ENCODE results near the gene RNASEL.

Gene RNASEL

GRCh38 chr1:182600036-182600713 lies 11.1 kb upstream of the RNASEL start:
- DNase-seq, result no peak

DNA sequence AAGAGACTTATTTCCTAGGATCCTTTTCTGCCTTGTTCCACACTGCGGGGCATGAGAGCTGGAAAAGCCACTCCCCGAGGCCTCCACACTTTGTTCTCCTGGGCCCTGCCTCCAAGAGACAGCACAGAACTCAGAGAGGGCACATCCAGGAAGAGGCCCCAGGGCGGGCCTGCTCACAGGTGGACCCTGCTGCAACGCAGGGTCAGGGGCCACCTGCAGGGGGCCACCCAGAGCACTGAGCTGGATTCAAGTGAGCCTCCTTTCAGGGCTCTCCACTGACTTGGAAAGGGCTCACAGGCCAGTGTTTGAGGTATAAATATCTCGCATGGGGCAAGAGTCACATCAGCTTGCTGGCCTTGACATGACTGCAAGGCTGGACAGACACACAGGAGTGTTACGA lies 10.3 kb upstream of the RNASEL start:
- DNase-seq, result no peak

DNA sequence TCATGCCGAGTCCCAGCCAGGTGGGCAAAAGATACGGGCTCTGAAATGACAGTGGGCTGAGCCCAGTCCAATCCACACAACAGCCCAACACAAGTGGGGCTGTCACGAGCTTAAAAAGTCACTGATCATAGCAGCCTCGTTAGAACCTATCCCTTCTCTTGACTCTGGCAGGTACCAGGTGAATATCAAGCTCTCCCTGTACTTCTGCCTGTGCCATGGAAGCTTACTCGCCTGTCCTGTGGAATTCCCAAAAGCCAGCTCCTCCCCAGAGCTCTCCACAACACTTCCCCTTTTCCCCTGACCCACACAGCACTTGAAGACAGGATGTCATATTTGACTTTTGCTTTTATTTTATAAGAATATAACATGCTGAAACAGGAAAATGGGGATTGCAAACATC lies 9.2 kb upstream of the RNASEL start:
- DNase-seq, result no peak

GRCh38 chr1:182596934-182597333 lies 7.9 kb upstream of the RNASEL start:
- no peak for DNase-seq

- peak; percentile 62 for DNase-seq
Observed at GRCh38 chr1:182595641-182596240, 6.7 kb upstream of the RNASEL start.

DNA sequence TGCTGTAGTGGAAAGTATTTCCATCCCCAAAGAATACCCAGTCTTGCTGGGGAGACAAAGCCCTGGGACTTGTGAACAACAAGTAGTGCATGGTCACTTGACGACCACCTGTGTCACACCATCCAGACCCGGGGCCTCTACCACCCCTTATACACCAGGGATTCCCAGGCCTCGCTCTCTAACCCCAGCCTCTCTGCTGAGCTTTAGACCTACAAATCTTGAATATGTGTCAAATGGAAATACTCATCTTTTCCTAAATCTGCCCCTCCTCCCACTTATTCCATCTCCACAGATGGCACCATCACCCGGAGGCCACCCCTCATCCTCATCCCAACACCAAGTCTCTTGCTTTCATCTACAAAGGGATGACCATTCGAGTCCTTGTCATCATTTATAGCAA lies 875 bp upstream of the RNASEL start:
- no peak for DNase-seq

DNA sequence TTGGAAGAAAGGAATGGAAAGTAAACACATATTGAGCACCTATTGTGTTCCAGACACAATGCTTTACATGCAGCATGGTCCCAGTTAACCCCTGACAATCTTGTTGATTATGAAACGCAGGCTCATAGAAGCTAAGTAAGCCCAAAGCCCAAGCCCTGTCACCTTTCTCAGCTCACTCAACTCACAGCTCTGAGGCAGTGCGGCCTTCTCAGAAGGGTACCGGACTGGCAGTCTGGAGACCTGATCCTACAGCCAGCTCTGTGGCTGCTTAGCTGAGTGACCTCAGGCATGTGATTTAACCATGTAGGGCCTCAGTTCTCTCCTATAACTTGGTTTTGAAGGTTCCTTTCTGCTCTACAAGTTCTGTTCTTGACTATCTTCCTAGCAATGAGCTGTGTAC lies 464 bp upstream of the RNASEL start:
- DNase-seq, result no peak

DNA sequence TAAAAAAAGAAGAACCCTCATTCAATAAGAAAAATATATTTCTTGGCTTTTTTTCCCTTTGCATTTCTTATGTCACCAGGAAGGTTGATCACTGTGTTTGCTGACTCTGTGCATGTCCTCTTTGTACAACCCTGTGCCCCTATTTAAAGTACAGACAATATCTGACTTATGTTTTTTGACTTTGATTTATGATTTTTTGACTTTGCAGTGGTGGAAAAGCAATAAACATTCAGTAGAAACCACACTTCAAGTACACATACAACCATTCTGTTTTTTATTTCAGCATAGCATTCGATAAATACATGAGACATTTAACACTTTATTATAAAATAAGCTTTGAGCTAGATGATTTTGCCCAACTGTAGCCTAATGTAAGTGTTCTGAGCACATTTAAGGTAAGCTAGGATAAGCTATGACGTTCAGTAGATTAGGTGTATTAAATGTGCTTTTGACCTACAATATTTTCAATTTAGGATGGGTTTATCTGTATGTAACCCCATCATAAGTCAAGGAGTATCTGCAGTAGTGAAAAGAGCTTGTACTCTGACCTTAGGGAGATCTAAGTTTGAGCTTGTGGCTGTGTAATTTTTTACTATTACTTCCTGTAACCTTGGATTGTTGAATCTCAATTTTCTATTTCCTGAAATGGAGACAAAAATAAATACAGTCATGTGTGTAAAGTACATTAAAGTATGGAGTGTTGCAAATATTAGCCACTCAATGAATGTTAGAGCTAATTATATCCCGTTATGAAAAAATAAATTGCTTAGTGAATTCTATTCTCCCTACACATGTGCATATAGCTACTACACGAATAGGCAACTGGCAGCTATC lies 1.2 kb downstream of the RNASEL start:
- no peak for DNase-seq

GRCh38 chr1:182587093-182587492 lies 2.0 kb downstream of the RNASEL start:
- no peak for DNase-seq

- DNase-seq, result no peak
Observed at GRCh38 chr1:182586380-182586779, 2.7 kb downstream of the RNASEL start.

DNA sequence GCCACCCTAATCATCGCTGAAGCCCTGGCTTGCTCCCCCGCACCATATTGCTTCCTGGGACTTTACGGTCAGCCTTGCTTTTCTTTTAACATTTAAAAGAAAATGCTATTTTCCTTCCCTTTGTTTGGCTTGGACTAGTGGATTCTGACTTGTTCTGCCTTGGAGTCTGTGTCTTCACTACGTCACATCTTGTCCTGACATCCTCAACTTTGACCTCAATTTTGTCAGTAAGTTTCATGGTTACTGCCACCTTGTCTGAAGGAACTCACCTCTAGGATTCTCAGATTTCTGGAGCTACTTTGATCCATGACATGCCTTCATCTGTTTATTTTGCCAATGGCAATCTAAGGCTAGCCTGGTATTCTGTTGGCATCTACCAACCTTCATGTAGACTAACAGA lies 4.3 kb downstream of the RNASEL start:
- no peak for DNase-seq

DNA sequence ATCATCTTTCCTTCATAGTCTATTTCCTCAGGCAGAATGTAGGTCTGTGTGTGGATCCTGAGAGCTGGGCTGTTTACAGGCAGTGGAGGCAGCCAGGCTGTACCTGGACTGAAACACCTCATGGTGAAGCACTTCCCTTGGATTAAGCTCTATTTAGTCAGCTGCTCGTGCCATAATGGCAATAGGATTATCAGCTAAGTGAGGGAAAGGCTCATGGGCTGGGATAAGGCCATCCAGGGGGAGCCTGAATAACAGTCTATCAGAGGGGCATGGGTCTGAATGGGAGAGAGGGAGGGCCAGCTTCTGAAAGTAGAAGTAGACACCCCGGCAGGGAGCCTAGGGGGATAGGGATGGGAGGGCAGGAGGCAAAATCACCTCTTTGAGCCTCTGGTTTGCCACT lies 8.3 kb downstream of the RNASEL start:
- no peak for DNase-seq

GRCh38 chr1:182575540-182576149 lies 13.4 kb downstream of the RNASEL start:
- DNase-seq, result no peak

DNA sequence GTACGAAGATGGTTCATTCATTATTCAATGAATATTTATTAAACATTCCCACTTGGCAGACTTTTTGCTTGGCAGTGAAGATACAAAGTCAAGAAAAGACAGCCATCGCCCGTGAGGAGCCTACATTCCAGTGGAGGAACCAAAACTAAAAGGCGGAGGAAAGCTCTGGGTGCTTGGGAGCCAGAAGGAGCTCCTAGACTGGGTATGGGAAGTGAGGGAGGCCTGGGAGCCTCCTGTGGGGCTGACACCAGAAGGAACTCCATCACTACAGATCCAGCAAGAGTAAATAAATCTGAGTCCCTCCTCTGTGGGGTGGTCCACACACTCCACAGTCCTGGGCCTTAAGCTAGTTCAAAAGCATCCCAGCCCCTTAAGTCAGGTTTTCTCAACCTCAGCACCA lies 14.9 kb downstream of the RNASEL start:
- no peak for DNase-seq

DNA sequence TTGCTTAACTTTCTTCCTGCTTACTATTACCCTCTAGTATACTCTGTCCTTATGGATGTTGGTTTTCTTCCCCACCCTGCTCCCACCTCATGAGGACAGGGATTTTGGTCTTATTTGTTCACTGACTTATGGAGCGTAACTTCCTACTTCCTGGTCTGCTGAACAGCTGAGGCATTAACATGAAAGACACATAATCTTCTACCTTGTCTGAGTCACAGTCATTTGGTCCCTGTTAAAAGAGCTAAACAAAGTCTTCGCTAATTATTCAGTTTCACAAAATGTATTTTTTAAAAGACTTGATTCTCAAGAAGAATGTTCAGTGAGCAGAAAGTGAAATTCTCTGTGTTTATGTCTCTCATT lies 18.5 kb downstream of the RNASEL start:
- no peak for DNase-seq

DNA sequence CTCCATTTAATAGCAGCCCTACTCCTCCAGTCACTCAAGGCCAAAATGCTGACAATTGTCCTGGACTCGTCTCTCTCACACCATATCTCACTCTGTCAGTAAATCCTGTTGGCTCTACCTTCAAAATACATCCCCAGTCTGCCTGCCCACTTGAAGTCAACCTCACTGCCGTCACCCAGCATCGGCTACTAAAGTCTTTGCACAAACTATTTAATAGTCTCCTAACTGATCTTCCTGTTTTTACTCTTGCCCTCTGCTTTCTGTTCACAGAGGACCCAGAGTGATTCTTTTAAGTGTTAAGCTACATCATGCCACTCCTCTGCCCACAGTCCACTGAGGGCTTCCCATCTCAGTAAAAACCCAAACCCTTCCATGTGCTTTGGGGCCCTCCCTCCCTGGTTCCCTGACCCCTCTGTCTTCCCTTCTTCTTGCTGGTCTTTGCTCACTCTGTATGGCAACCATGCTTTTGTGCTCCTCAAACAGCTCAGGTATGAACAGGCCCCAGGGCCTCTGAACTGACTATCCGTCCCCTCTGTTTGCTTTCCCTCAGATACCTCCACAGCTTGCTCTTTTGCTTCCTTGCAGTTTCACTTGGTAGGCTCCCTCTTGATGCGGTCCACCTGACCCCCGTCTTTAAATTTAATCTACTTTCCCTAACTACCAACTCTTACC lies 19.0 kb downstream of the RNASEL start:
- DNase-seq, result no peak

DNA sequence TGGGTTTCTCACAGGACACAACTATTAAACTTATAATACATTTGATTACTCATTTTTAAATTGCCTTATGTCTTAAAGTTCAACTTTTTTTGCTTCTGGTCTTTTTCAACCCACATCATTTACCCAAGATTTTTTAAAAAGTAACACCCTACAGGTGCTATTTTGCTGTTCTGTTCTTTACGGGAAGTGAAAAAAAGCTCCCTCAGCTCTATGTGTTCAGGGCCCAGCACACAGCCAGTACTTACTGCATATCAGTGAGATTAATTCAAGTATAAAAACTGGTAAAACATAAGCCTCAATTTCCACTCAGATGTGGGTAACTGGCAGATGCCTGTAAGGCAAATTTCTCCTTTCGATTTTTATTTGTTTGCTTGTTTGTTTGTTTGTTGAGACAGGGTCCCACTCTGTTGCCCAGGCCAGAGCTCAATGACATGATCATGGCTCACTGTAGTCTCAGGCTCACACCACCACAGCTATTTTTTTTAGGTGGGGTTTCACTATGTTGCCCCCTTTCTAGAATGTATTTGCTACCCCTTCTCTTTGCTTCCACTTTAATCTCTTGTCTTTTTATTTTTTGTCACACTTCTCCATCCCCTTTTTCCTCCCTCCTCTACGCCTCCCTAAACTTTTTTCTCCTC lies 20.3 kb downstream of the RNASEL start:
- DNase-seq, result no peak

- no peak for DNase-seq
Observed at GRCh38 chr1:182567629-182568028, 21.4 kb downstream of the RNASEL start.

DNA sequence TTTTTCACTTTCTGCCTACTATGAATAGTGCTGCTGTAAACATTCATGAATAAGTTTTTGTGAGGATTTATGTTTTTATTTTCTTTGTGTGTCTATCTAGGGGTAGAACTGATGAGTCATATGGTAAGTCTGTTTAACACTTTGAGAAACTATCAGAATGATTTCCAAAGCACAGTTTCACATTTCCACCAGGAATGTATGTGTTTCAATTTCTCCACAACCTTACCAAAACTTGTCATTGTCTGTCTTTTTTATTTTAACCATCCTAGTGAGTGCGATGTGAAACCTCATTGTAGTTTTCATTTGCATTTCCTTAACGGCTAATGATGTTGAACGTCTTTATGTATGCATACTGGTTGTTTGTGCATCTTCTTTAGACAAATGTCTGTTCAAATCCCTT lies 23.5 kb downstream of the RNASEL start:
- DNase-seq, result no peak

GRCh38 chr1:182564406-182565004 lies 24.6 kb downstream of the RNASEL start:
- no peak for DNase-seq

GRCh38 chr1:182563095-182563494 lies 26.0 kb downstream of the RNASEL start:
- DNase-seq, result no peak

DNA sequence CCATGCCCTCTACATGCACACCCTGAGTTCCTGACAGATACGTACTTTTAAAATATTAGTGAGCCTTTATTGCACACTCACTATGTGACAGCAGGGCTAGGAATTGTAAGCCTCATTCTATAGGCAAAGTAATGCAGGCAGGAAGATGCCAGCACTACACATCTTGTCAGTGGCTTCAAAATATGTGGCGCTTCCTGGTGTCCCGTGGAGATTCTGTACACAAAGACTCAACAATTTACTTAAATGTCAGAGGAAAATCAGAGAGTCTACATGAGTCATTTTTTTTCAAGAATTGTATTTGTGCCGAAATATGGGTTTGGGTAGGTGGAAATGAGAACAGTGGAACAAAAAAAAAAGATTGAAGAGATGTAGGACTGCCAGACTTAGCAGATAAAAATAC lies 27.6 kb downstream of the RNASEL start:
- no peak for DNase-seq
